ENCODE results near the gene PDGFB.
A peak's percentile ranks its signal among the peaks of the same experiment; 100 is the strongest.

PDGFB gene

GRCh38 chr22:39240831-39241793 lies 3.7 kb downstream of the PDGFB start:
- Mint-ChIP-seq H3K27me3 (peaks cover 49% of the 10 kb centered on the region), H3K4me1 (ENCODE audit: low read depth) (peaks cover 61% of the 10 kb centered on the region)

GRCh38 chr22:39239561-39240423 lies 5.0 kb downstream of the PDGFB start:
- peaks cover 67% of the 10 kb centered on the region for H3K4me1 Mint-ChIP-seq (ENCODE audit: low read depth)
- H3K27ac Mint-ChIP-seq, result no peak overlapping the region
- H3K27me3 Mint-ChIP-seq, result peaks cover 43% of the 10 kb centered on the region

More at GRCh38 chr22:39240831-39241793, 3.7 kb downstream of the PDGFB start:
- Mint-ChIP-seq H3K9me3 (no peaks in the 10 kb centered on the region), H3K36me3 (ENCODE audit: low read depth) (no peaks in the 10 kb centered on the region), H3K27ac (peak overlapping the region; percentile 80), H3K4me3 (peak overlapping the region; percentile 74)

GRCh38 chr22:39238966-39239505 lies 5.7 kb downstream of the PDGFB start:
- Mint-ChIP-seq H3K36me3 (ENCODE audit: low read depth) (no peaks in the 10 kb centered on the region), H3K9me3 (no peaks in the 10 kb centered on the region), H3K27ac (no peak overlapping the region), H3K4me3 (no peak overlapping the region), H3K4me1 (ENCODE audit: low read depth) (peaks cover 71% of the 10 kb centered on the region), H3K27me3 (peaks cover 47% of the 10 kb centered on the region)

More at GRCh38 chr22:39239561-39240423, 5.0 kb downstream of the PDGFB start:
- Mint-ChIP-seq H3K36me3 (ENCODE audit: low read depth) (no peaks in the 10 kb centered on the region), H3K4me3 (peak overlapping the region; percentile 23), H3K9me3 (no peaks in the 10 kb centered on the region)

GRCh38 chr22:39238561-39238960 lies 6.2 kb downstream of the PDGFB start:
- Mint-ChIP-seq H3K9me3 (no peaks in the 10 kb centered on the region), H3K4me1 (ENCODE audit: low read depth) (peaks cover 74% of the 10 kb centered on the region), H3K27ac (no peak overlapping the region), H3K27me3 (peaks cover 47% of the 10 kb centered on the region), H3K36me3 (ENCODE audit: low read depth) (no peaks in the 10 kb centered on the region), H3K4me3 (no peak overlapping the region)

- peaks cover 51% of the 10 kb centered on the region for H3K27me3 Mint-ChIP-seq
- H3K4me1 Mint-ChIP-seq (ENCODE audit: low read depth), result peaks cover 77% of the 10 kb centered on the region
- H3K9me3 Mint-ChIP-seq, result no peaks in the 10 kb centered on the region
- no peaks in the 10 kb centered on the region for H3K36me3 Mint-ChIP-seq (ENCODE audit: low read depth)
- H3K27ac Mint-ChIP-seq, result no peak overlapping the region
- no peak overlapping the region for H3K4me3 Mint-ChIP-seq
Measured at GRCh38 chr22:39238101-39238466, 6.7 kb downstream of the PDGFB start.

- Mint-ChIP-seq H3K27me3 (peaks cover 53% of the 10 kb centered on the region), H3K4me3 (no peak overlapping the region), H3K36me3 (ENCODE audit: low read depth) (no peaks in the 10 kb centered on the region), H3K4me1 (ENCODE audit: low read depth) (peaks cover 79% of the 10 kb centered on the region), H3K27ac (no peak overlapping the region), H3K9me3 (no peaks in the 10 kb centered on the region)
Measured at GRCh38 chr22:39237318-39238100, 7.3 kb downstream of the PDGFB start.

- Mint-ChIP-seq H3K4me1 (ENCODE audit: low read depth) (peaks cover 76% of the 10 kb centered on the region), H3K36me3 (ENCODE audit: low read depth) (no peaks in the 10 kb centered on the region), H3K9me3 (no peaks in the 10 kb centered on the region), H3K27me3 (peaks cover 55% of the 10 kb centered on the region), H3K4me3 (peak overlapping the region; percentile 70), H3K27ac (peak overlapping the region; percentile 79)
Measured at GRCh38 chr22:39236321-39237317, 8.2 kb downstream of the PDGFB start.

GRCh38 chr22:39234867-39235687 lies 9.7 kb downstream of the PDGFB start:
- peaks cover 46% of the 10 kb centered on the region for H3K27me3 Mint-ChIP-seq
- no peaks in the 10 kb centered on the region for H3K36me3 Mint-ChIP-seq (ENCODE audit: low read depth)
- H3K4me1 Mint-ChIP-seq (ENCODE audit: low read depth), result peaks cover 61% of the 10 kb centered on the region
- no peak overlapping the region for H3K4me3 Mint-ChIP-seq
- no peak overlapping the region for H3K27ac Mint-ChIP-seq
- no peaks in the 10 kb centered on the region for H3K9me3 Mint-ChIP-seq

GRCh38 chr22:39234472-39234787 lies 10.4 kb downstream of the PDGFB start:
- Mint-ChIP-seq H3K4me3 (no peak overlapping the region), H3K27me3 (peaks cover 48% of the 10 kb centered on the region), H3K36me3 (ENCODE audit: low read depth) (no peaks in the 10 kb centered on the region), H3K27ac (no peak overlapping the region), H3K4me1 (ENCODE audit: low read depth) (peaks cover 54% of the 10 kb centered on the region), H3K9me3 (no peaks in the 10 kb centered on the region)

- Mint-ChIP-seq H3K36me3 (ENCODE audit: low read depth) (no peaks in the 10 kb centered on the region), H3K4me3 (peak overlapping the region; percentile 39), H3K27me3 (peaks cover 53% of the 10 kb centered on the region), H3K4me1 (ENCODE audit: low read depth) (peaks cover 50% of the 10 kb centered on the region), H3K27ac (no peak overlapping the region), H3K9me3 (no peaks in the 10 kb centered on the region)
Measured at GRCh38 chr22:39233710-39234471, 10.9 kb downstream of the PDGFB start.

- H3K27ac Mint-ChIP-seq, result no peak overlapping the region
- no peaks in the 10 kb centered on the region for H3K36me3 Mint-ChIP-seq (ENCODE audit: low read depth)
- H3K4me1 Mint-ChIP-seq (ENCODE audit: low read depth), result peaks cover 50% of the 10 kb centered on the region
- peaks cover 55% of the 10 kb centered on the region for H3K27me3 Mint-ChIP-seq
- H3K4me3 Mint-ChIP-seq, result peak overlapping the region; percentile 39
- H3K9me3 Mint-ChIP-seq, result no peaks in the 10 kb centered on the region
Measured at GRCh38 chr22:39232806-39233709, 11.7 kb downstream of the PDGFB start.

Measured in stimulated activated naive CD8-positive, alpha-beta T cell treated with anti-CD3 and anti-CD28 coated beads, Interleukin-15, Interleukin-2, amounts not matched to agents 100 ng/mL and 50 ng/mL, for 24 hours (primary cell).